ENCODE data around the gene AMBRA1. TPM values are rescaled to one million over a fixed set of nuclear protein-coding genes. Genes with fewer than 3 reads are reported as not detected.

The AMBRA1 gene
- total RNA-seq, 1 donor from 2014 or later = 35.7 TPM

- H3K4me1 Mint-ChIP-seq (ENCODE audit: low read depth) = peaks cover 22% of the 10 kb centered on the region
- no peaks in the 10 kb centered on the region for H3K9me3 Mint-ChIP-seq
- no peaks in the 10 kb centered on the region for H3K27me3 Mint-ChIP-seq (ENCODE audit: insufficient read depth)
- peaks cover 12% of the 10 kb centered on the region for H3K36me3 Mint-ChIP-seq (ENCODE audit: low read depth)
- no peak overlapping the region for H3K27ac Mint-ChIP-seq
- intact Hi-C loops (cut with micrococcal nuclease) = loop anchor here (2.0 kb wide), 2 partner anchors 39 to 141 kb away; no protein-coding TSS in a partner anchor
- no peak for DNase-seq (ENCODE audit: low spot score)
- no peak overlapping the region for H3K4me3 Mint-ChIP-seq
Measured at GRCh38 chr11:46529928-46530574, 63.8 kb downstream of the AMBRA1 start.

GRCh38 chr11:46529095-46529905, 64.5 kb downstream of the AMBRA1 start:
- no peak overlapping the region for H3K27ac Mint-ChIP-seq
- peaks cover 10% of the 10 kb centered on the region for H3K36me3 Mint-ChIP-seq (ENCODE audit: low read depth)
- no peaks in the 10 kb centered on the region for H3K9me3 Mint-ChIP-seq
- no peak overlapping the region for H3K4me3 Mint-ChIP-seq
- peaks cover 22% of the 10 kb centered on the region for H3K4me1 Mint-ChIP-seq (ENCODE audit: low read depth)
- peak; percentile 57 for DNase-seq (ENCODE audit: low spot score)
- H3K27me3 Mint-ChIP-seq (ENCODE audit: insufficient read depth) = no peaks in the 10 kb centered on the region
- intact Hi-C loops (cut with micrococcal nuclease) = loop anchor here (2.0 kb wide), 2 partner anchors 38 to 140 kb away; no protein-coding TSS in a partner anchor

GRCh38 chr11:46528445-46529094, 65.3 kb downstream of the AMBRA1 start:
- Mint-ChIP-seq H3K9me3 (no peaks in the 10 kb centered on the region), H3K36me3 (ENCODE audit: low read depth) (peaks cover 10% of the 10 kb centered on the region), H3K4me1 (ENCODE audit: low read depth) (peaks cover 22% of the 10 kb centered on the region), H3K27ac (no peak overlapping the region), H3K27me3 (ENCODE audit: insufficient read depth) (no peaks in the 10 kb centered on the region), H3K4me3 (no peak overlapping the region)
- intact Hi-C loops (cut with micrococcal nuclease) = loop anchor here (2.0 kb wide), 2 partner anchors 38 to 140 kb away; no protein-coding TSS in a partner anchor
- DNase-seq (ENCODE audit: low spot score) = no peak

- Mint-ChIP-seq H3K36me3 (ENCODE audit: low read depth) (peaks cover 12% of the 10 kb centered on the region), H3K9me3 (no peaks in the 10 kb centered on the region), H3K4me1 (ENCODE audit: low read depth) (peaks cover 18% of the 10 kb centered on the region), H3K4me3 (no peak overlapping the region), H3K27ac (no peak overlapping the region), H3K27me3 (ENCODE audit: insufficient read depth) (no peaks in the 10 kb centered on the region)
- no peak for DNase-seq (ENCODE audit: low spot score)
- intact Hi-C loops (cut with micrococcal nuclease) = loop anchor here (2.0 kb wide), 2 partner anchors 37 to 139 kb away; no protein-coding TSS in a partner anchor
Measured at GRCh38 chr11:46527591-46528130, 66.2 kb downstream of the AMBRA1 start.

GRCh38 chr11:46526216-46527215, 67.3 kb downstream of the AMBRA1 start:
- Mint-ChIP-seq H3K27ac (no peak overlapping the region), H3K4me3 (no peak overlapping the region), H3K36me3 (ENCODE audit: low read depth) (peaks cover 12% of the 10 kb centered on the region), H3K4me1 (ENCODE audit: low read depth) (peaks cover 18% of the 10 kb centered on the region), H3K9me3 (no peaks in the 10 kb centered on the region), H3K27me3 (ENCODE audit: insufficient read depth) (no peaks in the 10 kb centered on the region)
- DNase-seq (ENCODE audit: low spot score) = no peak
- intact Hi-C loops (cut with micrococcal nuclease) = no loop called here

GRCh38 chr11:46524201-46524770, 69.5 kb downstream of the AMBRA1 start:
- H3K4me3 Mint-ChIP-seq = no peak overlapping the region
- no peak overlapping the region for H3K27ac Mint-ChIP-seq
- intact Hi-C loops (cut with micrococcal nuclease) = no loop called here
- no peaks in the 10 kb centered on the region for H3K27me3 Mint-ChIP-seq (ENCODE audit: insufficient read depth)
- peaks cover 12% of the 10 kb centered on the region for H3K36me3 Mint-ChIP-seq (ENCODE audit: low read depth)
- peaks cover 12% of the 10 kb centered on the region for H3K4me1 Mint-ChIP-seq (ENCODE audit: low read depth)
- no peaks in the 10 kb centered on the region for H3K9me3 Mint-ChIP-seq
- DNase-seq (ENCODE audit: low spot score) = no peak

GRCh38 chr11:46523290-46523689, 70.5 kb downstream of the AMBRA1 start:
- Mint-ChIP-seq H3K27me3 (ENCODE audit: insufficient read depth) (no peaks in the 10 kb centered on the region), H3K36me3 (ENCODE audit: low read depth) (peaks cover 10% of the 10 kb centered on the region), H3K4me1 (ENCODE audit: low read depth) (peaks cover 2% of the 10 kb centered on the region), H3K9me3 (no peaks in the 10 kb centered on the region), H3K4me3 (no peak overlapping the region), H3K27ac (no peak overlapping the region)
- intact Hi-C loops (cut with micrococcal nuclease) = no loop called here
- no peak for DNase-seq (ENCODE audit: low spot score)

- Mint-ChIP-seq H3K36me3 (ENCODE audit: low read depth) (peaks cover 10% of the 10 kb centered on the region), H3K27ac (no peak overlapping the region), H3K4me1 (ENCODE audit: low read depth) (no peaks in the 10 kb centered on the region), H3K4me3 (no peak overlapping the region), H3K9me3 (no peaks in the 10 kb centered on the region), H3K27me3 (ENCODE audit: insufficient read depth) (no peaks in the 10 kb centered on the region)
- intact Hi-C loops (cut with micrococcal nuclease) = no loop called here
- DNase-seq (ENCODE audit: low spot score) = no peak
Measured at GRCh38 chr11:46522682-46523281, 71.0 kb downstream of the AMBRA1 start.

- no peak for DNase-seq (ENCODE audit: low spot score)
- Mint-ChIP-seq H3K9me3 (no peaks in the 10 kb centered on the region), H3K27ac (no peak overlapping the region), H3K4me1 (ENCODE audit: low read depth) (no peaks in the 10 kb centered on the region), H3K27me3 (ENCODE audit: insufficient read depth) (no peaks in the 10 kb centered on the region), H3K36me3 (ENCODE audit: low read depth) (peaks cover 10% of the 10 kb centered on the region), H3K4me3 (no peak overlapping the region)
- intact Hi-C loops (cut with micrococcal nuclease) = no loop called here
Measured at GRCh38 chr11:46521961-46522681, 71.7 kb downstream of the AMBRA1 start.

- Mint-ChIP-seq H3K36me3 (ENCODE audit: low read depth) (peaks cover 4% of the 10 kb centered on the region), H3K4me1 (ENCODE audit: low read depth) (no peaks in the 10 kb centered on the region), H3K4me3 (no peak overlapping the region), H3K9me3 (no peaks in the 10 kb centered on the region), H3K27me3 (ENCODE audit: insufficient read depth) (no peaks in the 10 kb centered on the region), H3K27ac (no peak overlapping the region)
- intact Hi-C loops (cut with micrococcal nuclease) = no loop called here
- DNase-seq (ENCODE audit: low spot score) = no peak
Measured at GRCh38 chr11:46520971-46521745, 72.7 kb downstream of the AMBRA1 start.

Data from activated T-helper 1 cell treated with anti-CD3 and anti-CD28 coated beads, Interleukin-12 subunit alpha, Interleukin-12 subunit beta, Interleukin-2, Interleukin-4 antibody, amounts not matched to agents 30 ng/mL and 10 ng/mL and 1 ng/mL, durations not matched to agents 14 hours and 24 hours and 36 hours (primary cell).